RWPE2 (cell line): ENCODE results near the gene TMEM175.

ENCODE experiments used
- ATAC-seq: fragments of 200-7000 bp; cut with Tn5 transposase; 3 replicates; pipeline ENCODE4 v1.9.1; 2021; ENCODE audit warnings: low read depth
- DNase-seq: peaks from one replicate; pipeline ENCODE4 v3.0.0-alpha.2; 2020; ENCODE audit warnings: low spot score
- H3K27ac ChIP-seq: fragments of 450-650 bp; 2 replicates; pipeline ENCODE4 v1.5.1; 2017; ENCODE audit warnings: mild to moderate bottlenecking; ENCODE audit not compliant: poor library complexity, severe bottlenecking
- H3K27me3 ChIP-seq: fragments of 250-450 bp; sonication (Bioruptor Pico); 2 replicates; pipeline ENCODE4 v1.5.1; 2021; ENCODE audit warnings: mild to moderate bottlenecking, moderate library complexity; ENCODE audit not compliant: insufficient read depth, poor library complexity, severe bottlenecking
- H3K36me3 ChIP-seq: fragments of 250-450 bp; sonication (Bioruptor Pico); 2 replicates; pipeline ENCODE4 v1.5.1; 2020; ENCODE audit warnings: low read depth, mild to moderate bottlenecking, moderate library complexity
- H3K4me1 ChIP-seq: fragments of 250-450 bp; sonication (Bioruptor Pico); 2 replicates; pipeline ENCODE4 v1.5.1; 2021; ENCODE audit warnings: mild to moderate bottlenecking, moderate library complexity; ENCODE audit not compliant: insufficient read depth, poor library complexity, severe bottlenecking
- H3K4me3 ChIP-seq: fragments of 250-450 bp; sonication (Bioruptor Pico); 2 replicates; pipeline ENCODE4 v1.5.1; 2021; ENCODE audit warnings: mild to moderate bottlenecking, moderate library complexity; ENCODE audit not compliant: severe bottlenecking
- H3K9me3 ChIP-seq: fragments of 250-450 bp; sonication (Bioruptor Pico); 2 replicates; pipeline ENCODE4 v1.5.1; 2021; ENCODE audit warnings: mild to moderate bottlenecking, moderate library complexity; ENCODE audit not compliant: severe bottlenecking
- TF ChIP-seq, protein P1 (sequence below): fragments of 450-650 bp; IDR thresholded peaks from one replicate; pipeline ENCODE4 v1.5.1; 2017; ENCODE audit warnings: mild to moderate bottlenecking, moderate library complexity; ENCODE audit not compliant: poor library complexity, severe bottlenecking

Gene TMEM175

DNA sequence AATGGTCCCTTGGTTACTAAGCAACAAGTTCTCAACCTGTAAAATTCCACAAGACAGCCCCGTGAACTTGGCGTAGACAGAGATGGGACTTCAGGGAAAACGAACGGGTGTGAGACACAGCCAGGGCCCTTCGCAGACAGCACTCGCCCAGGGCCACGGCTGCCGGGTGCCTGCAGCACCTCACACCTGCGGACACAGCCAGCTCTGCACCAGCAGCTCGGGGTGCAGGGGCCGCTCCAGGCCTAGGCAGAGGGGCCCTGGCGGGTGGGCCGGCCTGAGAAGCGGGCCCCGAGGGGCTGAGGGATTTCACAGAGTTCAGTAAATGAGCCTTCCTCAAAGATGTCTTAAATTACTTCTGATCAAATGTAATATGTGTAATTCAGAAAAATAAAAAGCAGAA, 34.1 kb upstream of the TMEM175 start:
- H3K9me3 ChIP-seq, result no peaks in the 10 kb centered on the region
- no peaks in the 10 kb centered on the region for H3K4me1 ChIP-seq
- H3K4me3 ChIP-seq, result no peak overlapping the region
- TF ChIP-seq, protein P1, sequence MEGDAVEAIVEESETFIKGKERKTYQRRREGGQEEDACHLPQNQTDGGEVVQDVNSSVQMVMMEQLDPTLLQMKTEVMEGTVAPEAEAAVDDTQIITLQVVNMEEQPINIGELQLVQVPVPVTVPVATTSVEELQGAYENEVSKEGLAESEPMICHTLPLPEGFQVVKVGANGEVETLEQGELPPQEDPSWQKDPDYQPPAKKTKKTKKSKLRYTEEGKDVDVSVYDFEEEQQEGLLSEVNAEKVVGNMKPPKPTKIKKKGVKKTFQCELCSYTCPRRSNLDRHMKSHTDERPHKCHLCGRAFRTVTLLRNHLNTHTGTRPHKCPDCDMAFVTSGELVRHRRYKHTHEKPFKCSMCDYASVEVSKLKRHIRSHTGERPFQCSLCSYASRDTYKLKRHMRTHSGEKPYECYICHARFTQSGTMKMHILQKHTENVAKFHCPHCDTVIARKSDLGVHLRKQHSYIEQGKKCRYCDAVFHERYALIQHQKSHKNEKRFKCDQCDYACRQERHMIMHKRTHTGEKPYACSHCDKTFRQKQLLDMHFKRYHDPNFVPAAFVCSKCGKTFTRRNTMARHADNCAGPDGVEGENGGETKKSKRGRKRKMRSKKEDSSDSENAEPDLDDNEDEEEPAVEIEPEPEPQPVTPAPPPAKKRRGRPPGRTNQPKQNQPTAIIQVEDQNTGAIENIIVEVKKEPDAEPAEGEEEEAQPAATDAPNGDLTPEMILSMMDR, result no peak
- ATAC-seq (no peak), DNase-seq (no peak)
- H3K36me3 ChIP-seq, result peaks cover 8% of the 10 kb centered on the region
- no peak overlapping the region for H3K27ac ChIP-seq
- H3K27me3 ChIP-seq, result no peaks in the 10 kb centered on the region

DNA sequence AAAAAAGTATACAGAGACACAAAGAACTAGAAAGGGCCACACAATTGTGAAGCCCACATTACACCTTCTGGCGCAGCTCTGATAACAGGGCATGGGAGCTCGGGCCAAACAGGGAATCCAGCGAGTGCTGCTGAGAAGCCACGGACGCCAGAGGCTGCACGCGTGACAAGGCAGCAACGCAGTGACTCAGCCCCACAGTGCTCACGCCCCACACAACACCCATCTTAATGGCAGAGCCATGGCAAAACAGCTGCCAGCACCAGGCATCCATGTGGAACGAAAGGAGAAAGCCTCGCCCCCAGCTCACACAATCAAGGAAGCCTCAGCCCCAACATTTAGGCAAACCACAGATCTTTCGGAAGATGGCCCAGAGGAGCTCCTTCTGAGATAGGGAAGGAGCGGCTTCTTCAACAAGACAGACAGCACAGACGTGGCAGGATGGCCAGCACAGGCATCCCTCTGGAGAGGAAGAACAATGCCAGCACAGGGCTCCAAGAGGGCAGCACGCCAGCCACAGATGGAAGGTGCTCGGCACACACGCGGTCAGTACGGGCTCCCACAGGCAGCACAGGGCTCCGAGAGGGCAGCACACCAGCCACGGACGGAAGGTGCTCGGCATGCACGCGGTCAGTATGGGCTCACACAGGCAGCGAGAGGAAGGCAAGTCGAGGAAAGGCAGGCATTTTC, 33.2 kb upstream of the TMEM175 start:
- peaks cover 5% of the 10 kb centered on the region for H3K36me3 ChIP-seq
- DNase-seq, result no peak
- H3K27ac ChIP-seq, result no peak overlapping the region
- H3K9me3 ChIP-seq, result no peaks in the 10 kb centered on the region
- H3K27me3 ChIP-seq, result no peaks in the 10 kb centered on the region
- H3K4me1 ChIP-seq, result no peaks in the 10 kb centered on the region
- TF ChIP-seq, protein P1, result no peak
- H3K4me3 ChIP-seq, result no peak overlapping the region
- ATAC-seq, result no peak

DNA sequence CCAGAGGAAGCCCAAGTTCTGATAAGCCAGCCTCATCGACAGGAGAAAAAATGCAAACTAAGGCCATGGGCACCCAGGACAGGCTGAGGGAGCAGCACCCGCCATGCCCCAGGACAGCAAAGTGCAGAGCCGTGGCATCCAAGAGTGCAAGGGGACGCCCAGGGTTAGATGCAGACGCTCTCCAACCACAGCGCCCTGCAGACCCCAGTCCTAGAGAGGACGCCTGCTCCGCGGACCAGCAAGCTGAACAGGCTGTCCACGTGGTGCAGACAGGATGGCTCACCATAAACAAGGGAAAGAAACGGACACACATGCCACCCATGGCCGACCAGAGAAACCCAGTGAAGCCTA, 32.7 kb upstream of the TMEM175 start:
- no peaks in the 10 kb centered on the region for H3K4me1 ChIP-seq
- DNase-seq (no peak), ATAC-seq (no peak)
- TF ChIP-seq, protein P1, result no peak
- no peak overlapping the region for H3K4me3 ChIP-seq
- H3K27me3 ChIP-seq, result no peaks in the 10 kb centered on the region
- H3K27ac ChIP-seq, result no peak overlapping the region
- peaks cover 5% of the 10 kb centered on the region for H3K36me3 ChIP-seq
- H3K9me3 ChIP-seq, result no peaks in the 10 kb centered on the region

DNA sequence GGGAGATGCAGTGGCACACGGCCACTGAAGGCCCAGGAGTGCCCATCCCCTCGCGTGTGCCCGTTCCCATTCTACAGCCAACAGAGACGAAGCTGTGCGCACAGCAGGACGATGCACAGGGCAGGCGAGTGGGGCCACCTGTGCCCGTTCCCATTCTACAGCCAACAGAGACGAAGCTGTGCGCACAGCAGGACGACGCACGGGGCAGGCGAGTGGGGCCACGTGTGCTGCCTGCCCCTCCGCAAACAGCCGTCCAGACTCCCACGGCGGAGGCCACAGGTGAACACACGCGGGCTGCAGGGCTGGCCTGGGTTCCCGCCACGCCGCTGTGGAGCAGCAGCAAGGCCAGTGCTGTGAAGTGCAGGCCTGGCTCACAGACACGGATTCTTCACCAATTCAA, 32.2 kb upstream of the TMEM175 start:
- H3K27ac ChIP-seq, result no peak overlapping the region
- no peak overlapping the region for H3K4me3 ChIP-seq
- TF ChIP-seq, protein P1, result no peak
- H3K36me3 ChIP-seq, result peaks cover 5% of the 10 kb centered on the region
- H3K27me3 ChIP-seq, result no peaks in the 10 kb centered on the region
- no peaks in the 10 kb centered on the region for H3K4me1 ChIP-seq
- no peak for ATAC-seq
- DNase-seq, result no peak
- no peaks in the 10 kb centered on the region for H3K9me3 ChIP-seq

DNA sequence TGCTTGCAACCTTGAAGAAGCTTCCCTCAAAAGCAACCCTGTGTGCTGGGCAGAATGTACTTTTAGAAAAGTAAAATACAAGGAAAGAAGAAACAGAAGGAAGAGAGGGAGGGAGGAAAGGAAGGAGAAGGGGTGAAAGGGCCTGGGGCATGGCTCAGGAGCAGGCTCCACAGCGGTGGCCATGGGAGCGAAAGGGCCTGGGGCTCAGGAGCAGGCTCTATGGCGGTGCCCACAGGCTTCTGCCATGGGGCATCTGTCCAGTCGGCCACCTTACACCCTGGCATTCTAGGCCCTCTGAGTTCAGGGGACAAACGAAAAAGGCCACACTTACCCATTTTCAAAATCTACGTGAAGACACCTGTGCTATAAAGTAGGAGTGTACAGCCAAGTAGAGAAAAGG, 31.5 kb upstream of the TMEM175 start:
- H3K36me3 ChIP-seq, result peaks cover 5% of the 10 kb centered on the region; the same call in 1 of the 2 replicates
- TF ChIP-seq, protein P1, result no peak

More for the DNA sequence above, 31.5 kb upstream of the TMEM175 start:
- Histone ChIP-seq H3K27ac (no peak overlapping the region), H3K4me3 (no peak overlapping the region), H3K27me3 (no peaks in the 10 kb centered on the region), H3K4me1 (no peaks in the 10 kb centered on the region), H3K9me3 (no peaks in the 10 kb centered on the region)
- DNase-seq, result no peak
- ATAC-seq, result no peak
